ENCODE results near the gene AP3S1. TPM values are rescaled to one million over a fixed set of nuclear protein-coding genes. Genes with fewer than 3 reads are reported as not detected.

The AP3S1 gene
- total and polyA plus RNA-seq, 2 of the 13 experiments (the other 11 are each of a cell fraction or from before 2014, with no cell fraction given): 50.5 to 85.9 TPM

DNA sequence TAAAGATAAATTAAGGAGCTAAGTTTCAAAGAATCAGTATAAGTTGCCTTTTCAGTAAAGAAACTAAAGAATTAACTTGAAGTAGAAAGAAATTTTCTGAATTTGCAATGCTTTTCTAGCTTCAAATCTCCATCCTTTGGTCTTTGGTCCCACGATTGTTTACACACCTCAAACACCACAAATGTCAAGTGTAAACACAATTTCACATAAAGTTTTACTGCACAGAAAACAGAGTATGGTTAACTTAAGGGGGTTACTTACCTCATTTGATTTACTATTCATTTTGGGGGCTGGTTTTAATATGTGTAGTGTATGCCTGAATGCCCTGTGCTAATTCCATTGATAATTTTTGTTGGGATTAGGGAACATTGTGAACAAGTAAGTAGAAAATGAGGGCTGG is 29.4 kb upstream of the AP3S1 start (continued):
- TF ChIP-seq ZNF558 (CRISPR knock-in tag; IDR thresholded peaks at IDR 0.05; ENCODE audit: borderline replicate concordance): no peak
- TF ChIP-seq HNF4G (IDR thresholded peaks at IDR 0.05; ENCODE audit: borderline replicate concordance, low read depth, low read length): 0 out of 2 replicates have a peak, but pooled peaks have one; percentile 15
- TF ChIP-seq HNF4G (CRISPR knock-in tag; IDR thresholded peaks at IDR 0.05; ENCODE audit: borderline replicate concordance, low read depth): no peak
- no peak for TF ChIP-seq ZNF552 (CRISPR knock-in tag; IDR thresholded peaks at IDR 0.05; ENCODE audit: borderline replicate concordance)
- no peak for TF ChIP-seq ZNF619 (CRISPR knock-in tag; IDR thresholded peaks at IDR 0.05)
- TF ChIP-seq ZNF75D (CRISPR knock-in tag; IDR thresholded peaks at IDR 0.05; ENCODE audit: borderline replicate concordance): no peak
- no peak for TF ChIP-seq PAF1 (CRISPR knock-in tag; IDR thresholded peaks at IDR 0.05)
- no peak for TF ChIP-seq SP140L (CRISPR knock-in tag; IDR thresholded peaks at IDR 0.05; ENCODE audit: borderline replicate concordance)
- no peak for TF ChIP-seq ZNF335 (CRISPR knock-in tag; IDR thresholded peaks at IDR 0.05)
- no peak for TF ChIP-seq DNMT3B (CRISPR knock-in tag; conservative IDR thresholded peaks at IDR 0.05)
- TF ChIP-seq TBL1XR1 (IDR thresholded peaks at IDR 0.05; ENCODE audit: borderline replicate concordance, low read length, partially characterized antibody): no peak
- TF ChIP-seq ZNF207 (IDR thresholded peaks at IDR 0.05; ENCODE audit: borderline replicate concordance): no peak
- TF ChIP-seq FOXP1 (IDR thresholded peaks at IDR 0.05): no peak
- TF ChIP-seq FOXP1 (CRISPR knock-in tag; IDR thresholded peaks at IDR 0.05): peak; percentile 86
- TF ChIP-seq, protein P1, sequence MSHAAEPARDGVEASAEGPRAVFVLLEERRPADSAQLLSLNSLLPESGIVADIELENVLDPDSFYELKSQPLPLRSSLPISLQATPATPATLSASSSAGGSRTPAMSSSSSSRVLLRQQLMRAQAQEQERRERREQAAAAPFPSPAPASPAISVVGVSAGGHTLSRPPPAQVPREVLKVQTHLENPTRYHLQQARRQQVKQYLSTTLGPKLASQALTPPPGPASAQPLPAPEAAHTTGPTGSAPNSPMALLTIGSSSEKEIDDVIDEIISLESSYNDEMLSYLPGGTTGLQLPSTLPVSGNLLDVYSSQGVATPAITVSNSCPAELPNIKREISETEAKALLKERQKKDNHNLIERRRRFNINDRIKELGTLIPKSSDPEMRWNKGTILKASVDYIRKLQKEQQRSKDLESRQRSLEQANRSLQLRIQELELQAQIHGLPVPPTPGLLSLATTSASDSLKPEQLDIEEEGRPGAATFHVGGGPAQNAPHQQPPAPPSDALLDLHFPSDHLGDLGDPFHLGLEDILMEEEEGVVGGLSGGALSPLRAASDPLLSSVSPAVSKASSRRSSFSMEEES (CRISPR knock-in tag; IDR thresholded peaks at IDR 0.05): no peak
- no peak for TF ChIP-seq CEBPG (CRISPR knock-in tag; IDR thresholded peaks at IDR 0.05)
- TF ChIP-seq, protein P2, sequence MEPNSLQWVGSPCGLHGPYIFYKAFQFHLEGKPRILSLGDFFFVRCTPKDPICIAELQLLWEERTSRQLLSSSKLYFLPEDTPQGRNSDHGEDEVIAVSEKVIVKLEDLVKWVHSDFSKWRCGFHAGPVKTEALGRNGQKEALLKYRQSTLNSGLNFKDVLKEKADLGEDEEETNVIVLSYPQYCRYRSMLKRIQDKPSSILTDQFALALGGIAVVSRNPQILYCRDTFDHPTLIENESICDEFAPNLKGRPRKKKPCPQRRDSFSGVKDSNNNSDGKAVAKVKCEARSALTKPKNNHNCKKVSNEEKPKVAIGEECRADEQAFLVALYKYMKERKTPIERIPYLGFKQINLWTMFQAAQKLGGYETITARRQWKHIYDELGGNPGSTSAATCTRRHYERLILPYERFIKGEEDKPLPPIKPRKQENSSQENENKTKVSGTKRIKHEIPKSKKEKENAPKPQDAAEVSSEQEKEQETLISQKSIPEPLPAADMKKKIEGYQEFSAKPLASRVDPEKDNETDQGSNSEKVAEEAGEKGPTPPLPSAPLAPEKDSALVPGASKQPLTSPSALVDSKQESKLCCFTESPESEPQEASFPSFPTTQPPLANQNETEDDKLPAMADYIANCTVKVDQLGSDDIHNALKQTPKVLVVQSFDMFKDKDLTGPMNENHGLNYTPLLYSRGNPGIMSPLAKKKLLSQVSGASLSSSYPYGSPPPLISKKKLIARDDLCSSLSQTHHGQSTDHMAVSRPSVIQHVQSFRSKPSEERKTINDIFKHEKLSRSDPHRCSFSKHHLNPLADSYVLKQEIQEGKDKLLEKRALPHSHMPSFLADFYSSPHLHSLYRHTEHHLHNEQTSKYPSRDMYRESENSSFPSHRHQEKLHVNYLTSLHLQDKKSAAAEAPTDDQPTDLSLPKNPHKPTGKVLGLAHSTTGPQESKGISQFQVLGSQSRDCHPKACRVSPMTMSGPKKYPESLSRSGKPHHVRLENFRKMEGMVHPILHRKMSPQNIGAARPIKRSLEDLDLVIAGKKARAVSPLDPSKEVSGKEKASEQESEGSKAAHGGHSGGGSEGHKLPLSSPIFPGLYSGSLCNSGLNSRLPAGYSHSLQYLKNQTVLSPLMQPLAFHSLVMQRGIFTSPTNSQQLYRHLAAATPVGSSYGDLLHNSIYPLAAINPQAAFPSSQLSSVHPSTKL (CRISPR knock-in tag; IDR thresholded peaks at IDR 0.05): peak; percentile 28; the same call in 1 of the 2 replicates
- TF ChIP-seq EEA1 (CRISPR knock-in tag; IDR thresholded peaks at IDR 0.05; ENCODE audit: borderline replicate concordance): no peak
- TF ChIP-seq FOXK2 (IDR thresholded peaks at IDR 0.05): no peak
- TF ChIP-seq ZBTB38 (CRISPR knock-in tag; IDR thresholded peaks at IDR 0.05): no peak
- TF ChIP-seq, protein P3, sequence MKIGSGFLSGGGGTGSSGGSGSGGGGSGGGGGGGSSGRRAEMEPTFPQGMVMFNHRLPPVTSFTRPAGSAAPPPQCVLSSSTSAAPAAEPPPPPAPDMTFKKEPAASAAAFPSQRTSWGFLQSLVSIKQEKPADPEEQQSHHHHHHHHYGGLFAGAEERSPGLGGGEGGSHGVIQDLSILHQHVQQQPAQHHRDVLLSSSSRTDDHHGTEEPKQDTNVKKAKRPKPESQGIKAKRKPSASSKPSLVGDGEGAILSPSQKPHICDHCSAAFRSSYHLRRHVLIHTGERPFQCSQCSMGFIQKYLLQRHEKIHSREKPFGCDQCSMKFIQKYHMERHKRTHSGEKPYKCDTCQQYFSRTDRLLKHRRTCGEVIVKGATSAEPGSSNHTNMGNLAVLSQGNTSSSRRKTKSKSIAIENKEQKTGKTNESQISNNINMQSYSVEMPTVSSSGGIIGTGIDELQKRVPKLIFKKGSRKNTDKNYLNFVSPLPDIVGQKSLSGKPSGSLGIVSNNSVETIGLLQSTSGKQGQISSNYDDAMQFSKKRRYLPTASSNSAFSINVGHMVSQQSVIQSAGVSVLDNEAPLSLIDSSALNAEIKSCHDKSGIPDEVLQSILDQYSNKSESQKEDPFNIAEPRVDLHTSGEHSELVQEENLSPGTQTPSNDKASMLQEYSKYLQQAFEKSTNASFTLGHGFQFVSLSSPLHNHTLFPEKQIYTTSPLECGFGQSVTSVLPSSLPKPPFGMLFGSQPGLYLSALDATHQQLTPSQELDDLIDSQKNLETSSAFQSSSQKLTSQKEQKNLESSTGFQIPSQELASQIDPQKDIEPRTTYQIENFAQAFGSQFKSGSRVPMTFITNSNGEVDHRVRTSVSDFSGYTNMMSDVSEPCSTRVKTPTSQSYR (CRISPR knock-in tag; IDR thresholded peaks at IDR 0.05; ENCODE audit: borderline replicate concordance): no peak
- no peak for TF ChIP-seq THAP9 (CRISPR knock-in tag; IDR thresholded peaks at IDR 0.05; ENCODE audit: borderline replicate concordance)

Measured in HepG2 (cell line).